Adipose tissue (tissue), 3 donors: ENCODE data around the gene SPTSSB. TPM values are rescaled to one million over a fixed set of nuclear protein-coding genes. Genes with fewer than 3 reads are reported as not detected.

ENCODE experiments used
- H3K27ac ChIP-seq: one replicate; pipeline ENCODE4 v1.5.1; 2013; ENCODE audit warnings: low read depth, low read length
- WGBS, 3 donors: extraction: QIAGEN DNeasy Blood & Tissue Kit; methylation state at CpG; one replicate each; pipeline ENCODE4 v1.1.7; 2013; 5-methylcytosine and 5-hydroxymethylcytosine counted together
- polyA plus RNA-seq, 3 donors: library from polyadenylated mRNA; stranded (reverse); fragments of 200-250 nt; gene quantifications; one replicate each; pipeline ENCODE4 v1.2.3, GENCODE V29; 2013
- donor health status: healthy with polysubstance abuse.
- donor health status: Bipolar disorder and iron deficiency.
- donor health status: healthy.

Gene SPTSSB
- polyA plus RNA-seq, 3 donors, result 0.24 to 6.7 (median 1.1) TPM

DNA sequence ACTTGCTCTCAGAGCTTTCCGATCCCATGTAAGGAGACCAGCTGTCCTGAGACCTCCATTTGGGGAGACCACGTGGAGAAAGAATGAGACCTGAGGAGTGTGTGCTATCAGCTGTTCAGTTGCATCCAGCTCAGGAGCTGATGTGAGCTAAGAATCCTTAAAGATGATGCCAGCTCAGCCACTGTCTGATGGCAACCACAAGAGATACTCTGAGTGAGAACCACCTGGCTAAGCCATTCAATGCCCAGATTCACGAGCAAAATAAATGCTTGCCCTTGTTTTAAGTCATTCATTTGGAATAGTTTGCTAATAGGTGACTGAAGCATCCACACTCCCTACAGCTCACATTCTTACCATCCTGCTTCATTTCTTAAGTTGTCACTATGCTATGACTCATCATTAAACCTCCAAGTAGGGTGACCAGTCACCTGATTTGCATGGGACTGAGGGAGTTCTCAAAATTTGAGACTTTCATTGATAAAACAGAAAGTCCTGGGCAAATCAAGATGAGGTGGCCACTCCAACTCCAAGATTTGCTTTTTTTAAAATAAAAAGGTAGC lies 56.4 kb downstream of the SPTSSB start:
- 86 to 90% (median 89%) methylated on average over 3 of the region's 3 CpGs for WGBS, 3 donors
- no peak overlapping the region for H3K27ac ChIP-seq

DNA sequence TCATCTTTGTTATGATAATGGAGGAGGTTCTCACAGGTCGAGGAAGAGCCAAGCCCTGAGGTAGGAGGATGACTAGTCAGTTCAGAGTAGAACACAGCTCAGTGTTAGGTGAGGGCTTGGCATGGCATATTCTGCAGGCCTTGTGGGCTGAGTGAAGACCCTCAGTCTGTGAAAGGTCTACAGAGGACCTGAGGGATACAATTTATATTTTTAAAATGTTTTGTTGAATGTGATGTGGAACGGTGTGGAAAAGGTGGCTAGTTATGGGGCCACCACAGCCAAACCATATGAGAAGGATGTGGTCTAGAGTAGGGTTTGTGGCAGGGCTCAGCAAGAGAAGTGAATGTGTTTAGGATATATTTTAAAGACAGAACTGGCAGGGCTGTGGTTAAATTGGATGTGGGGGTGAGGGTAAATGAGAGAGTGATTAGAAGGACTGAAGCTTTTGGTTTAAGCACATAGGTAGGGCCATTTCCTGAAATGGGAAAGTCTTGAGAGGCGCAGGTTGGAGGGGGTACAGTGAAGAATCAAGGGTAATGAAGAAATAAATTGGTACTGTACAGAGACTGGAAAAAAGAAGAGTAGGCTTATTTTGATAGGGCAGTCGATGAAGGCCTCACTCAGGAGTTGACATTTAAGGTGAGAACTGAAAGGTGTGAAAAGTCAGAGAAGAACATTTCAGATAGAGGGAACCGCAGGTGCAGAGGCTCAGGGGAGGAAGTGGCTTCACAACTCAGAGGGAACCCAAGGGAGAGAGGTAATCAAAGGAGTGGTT lies 60.5 kb downstream of the SPTSSB start:
- H3K27ac ChIP-seq, result no peak overlapping the region
- WGBS, 3 donors, result 65 to 77% (median 65%) methylated on average over 5 of the region's 5 CpGs

- WGBS, 3 donors, result 93 to 97% (median 94%) methylated on average over 2 of the region's 2 CpGs
- H3K27ac ChIP-seq, result no peak overlapping the region
These were observed 66.0 kb downstream of the SPTSSB start for GRCh38 chr3:161305095-161305991.

DNA sequence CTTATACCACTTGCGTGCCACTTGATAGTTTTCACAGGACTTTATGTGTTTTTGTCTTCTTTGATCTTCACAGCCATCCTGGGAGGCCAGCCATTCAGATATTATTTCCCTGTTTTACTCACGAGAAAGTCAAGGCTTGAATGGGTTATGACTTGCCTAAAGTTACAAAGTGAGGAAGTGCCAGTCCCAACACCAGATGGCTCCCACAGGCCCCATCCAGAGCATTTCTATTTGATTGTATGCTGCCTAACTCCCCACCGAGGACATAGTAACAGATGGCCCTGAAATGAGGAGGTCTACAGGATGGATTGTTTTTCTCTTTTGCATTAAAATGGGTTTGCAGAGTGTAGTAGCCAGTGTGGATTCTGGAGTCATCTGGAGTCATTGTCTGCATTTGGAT lies 74.5 kb downstream of the SPTSSB start:
- 84 to 93% (median 90%) methylated on average over 3 of the region's 3 CpGs for WGBS, 3 donors
- H3K27ac ChIP-seq, result no peak overlapping the region

- no peak overlapping the region for H3K27ac ChIP-seq
These were observed 76.0 kb downstream of the SPTSSB start for GRCh38 chr3:161295325-161295724.

Other genes starting within 250 kb of the SPTSSB start
- 10 to 100 TPM; 26.8 to 37.0 (median 31.3) TPM for gene NMD3, start 150.2 kb downstream of the SPTSSB start, polyA plus RNA-seq
- not detected for gene OTOL1, start 125.3 kb upstream of the SPTSSB start, polyA plus RNA-seq